K562 (cell line): ENCODE results near the gene NELL1.

Source experiments
- GATAD2B ChIP-seq: fragments of 450-650 bp; IDR thresholded peaks from 2 replicates; pipeline ENCODE4 v1.6.1; 2017; ENCODE audit warnings: mild to moderate bottlenecking, borderline replicate concordance
- HDAC2 ChIP-seq: fragments of 450-650 bp; IDR thresholded peaks from 2 replicates; pipeline ENCODE4 v1.6.1; 2016; ENCODE audit warnings: mild to moderate bottlenecking
- ZBTB26 ChIP-seq: fragments of 450-650 bp; formaldehyde crosslinking; IDR thresholded peaks from 2 replicates; pipeline ENCODE4 v1.4.0; 2022; ENCODE audit warnings: missing genetic modification characterization

- TF ChIP-seq HDAC2 (no peak), ZBTB26 (CRISPR knock-in tag) (no peak), GATAD2B (no peak)
These were observed 868.6 kb downstream of the NELL1 start for GRCh38 chr11:21537980-21538379.
